Measurements from ENCODE around the gene PLXND1.

The PLXND1 gene

GRCh38 chr3:129600348-129600747 lies 6.1 kb downstream of the PLXND1 start:
- no peak for DNase-seq

GRCh38 chr3:129599607-129600006 lies 6.9 kb downstream of the PLXND1 start:
- no peak for DNase-seq

GRCh38 chr3:129599073-129599472 lies 7.4 kb downstream of the PLXND1 start:
- DNase-seq = no peak

- DNase-seq = no peak
These were observed 8.0 kb downstream of the PLXND1 start for GRCh38 chr3:129598484-129598883.

GRCh38 chr3:129598000-129598381 lies 8.5 kb downstream of the PLXND1 start:
- DNase-seq = no peak

GRCh38 chr3:129597087-129597999 lies 9.1 kb downstream of the PLXND1 start:
- DNase-seq = no peak

GRCh38 chr3:129596194-129597086 lies 10.0 kb downstream of the PLXND1 start:
- no peak for DNase-seq

- DNase-seq = no peak
These were observed 10.8 kb downstream of the PLXND1 start for GRCh38 chr3:129595544-129596193.

GRCh38 chr3:129594907-129595390 lies 11.5 kb downstream of the PLXND1 start:
- DNase-seq = no peak

- no peak for DNase-seq
These were observed 12.1 kb downstream of the PLXND1 start for GRCh38 chr3:129594409-129594808.

GRCh38 chr3:129593595-129594339 lies 12.7 kb downstream of the PLXND1 start:
- peak; percentile 79 for DNase-seq

GRCh38 chr3:129593230-129593594 lies 13.3 kb downstream of the PLXND1 start:
- no peak for DNase-seq

GRCh38 chr3:129592381-129593131 lies 13.9 kb downstream of the PLXND1 start:
- no peak for DNase-seq

GRCh38 chr3:129591932-129592331 lies 14.5 kb downstream of the PLXND1 start:
- no peak for DNase-seq

- DNase-seq = no peak
These were observed 16.3 kb downstream of the PLXND1 start for GRCh38 chr3:129590215-129590614.

GRCh38 chr3:129587566-129588210 lies 18.8 kb downstream of the PLXND1 start:
- DNase-seq = no peak

- DNase-seq = no peak
These were observed 19.6 kb downstream of the PLXND1 start for GRCh38 chr3:129586746-129587430.

GRCh38 chr3:129585949-129586657 lies 20.4 kb downstream of the PLXND1 start:
- no peak for DNase-seq

GRCh38 chr3:129584631-129585030 lies 21.8 kb downstream of the PLXND1 start:
- no peak for DNase-seq

- DNase-seq = no peak
These were observed 23.2 kb downstream of the PLXND1 start for GRCh38 chr3:129583289-129583688.

All from activated effector memory CD4-positive, alpha-beta T cell treated with anti-CD3 and anti-CD28 coated beads, Interleukin-2, amount 50 U/mL, for 16 hours (primary cell).